ENCODE measurements around the gene ZNF280B. TPM values are rescaled to one million over a fixed set of nuclear protein-coding genes. Genes with fewer than 3 reads are reported as not detected.

The ZNF280B gene
- polyA plus RNA-seq, 1 donor from 2014 or later, result 0.98 TPM

DNA sequence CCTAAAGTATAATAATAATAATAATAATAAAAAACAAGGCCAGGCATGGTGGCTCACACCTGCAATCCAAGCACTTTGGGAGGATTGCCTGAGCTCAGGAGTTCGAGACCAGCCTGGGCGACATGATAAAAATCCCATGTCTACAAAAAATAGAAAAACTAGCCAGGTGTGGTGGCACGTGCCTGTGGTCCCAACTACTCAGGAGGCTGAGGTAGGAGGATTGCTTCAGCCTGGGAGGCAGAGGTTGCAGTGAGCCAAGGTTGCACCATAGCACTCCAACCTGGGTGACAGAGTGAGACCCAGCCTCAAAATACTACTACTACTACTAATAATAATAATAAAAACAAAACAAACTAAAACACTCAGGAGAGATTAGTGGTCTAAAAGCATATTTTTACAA, 27.1 kb upstream of the ZNF280B start:
- Histone ChIP-seq H3K4me2 (ENCODE audit: low read length) (no peak overlapping the region), H4K20me1 (ENCODE audit: insufficient read depth) (no peaks in the 10 kb centered on the region), H3K27ac (ENCODE audit: low read length) (no peak overlapping the region), H3K9ac (ENCODE audit: low read length) (no peak overlapping the region), H3K9me2 (ENCODE audit: insufficient read depth, low read length) (no peaks in the 10 kb centered on the region), H3K27me3 (ENCODE audit: insufficient read depth, low read depth, low read length) (no peaks in the 10 kb centered on the region), H3K4me3 (ENCODE audit: low read length) (no peak overlapping the region), H3F3A (ENCODE audit: insufficient read depth, low read length, poor library complexity, severe bottlenecking) (no peaks in the 10 kb centered on the region), H3K36me3 (ENCODE audit: insufficient read depth, low read length) (no peaks in the 10 kb centered on the region), H3K9me3 (ENCODE audit: low read length) (no peaks in the 10 kb centered on the region), H3K79me2 (replicated peaks; ENCODE audit: insufficient read depth, low read length) (no peaks in the 10 kb centered on the region), H2AFZ (ENCODE audit: low read depth, low read length) (no peak overlapping the region)
- TF ChIP-seq EP300 (conservative IDR thresholded peaks at IDR 0.05; ENCODE audit: poor library complexity, severe bottlenecking), result no peak

DNA sequence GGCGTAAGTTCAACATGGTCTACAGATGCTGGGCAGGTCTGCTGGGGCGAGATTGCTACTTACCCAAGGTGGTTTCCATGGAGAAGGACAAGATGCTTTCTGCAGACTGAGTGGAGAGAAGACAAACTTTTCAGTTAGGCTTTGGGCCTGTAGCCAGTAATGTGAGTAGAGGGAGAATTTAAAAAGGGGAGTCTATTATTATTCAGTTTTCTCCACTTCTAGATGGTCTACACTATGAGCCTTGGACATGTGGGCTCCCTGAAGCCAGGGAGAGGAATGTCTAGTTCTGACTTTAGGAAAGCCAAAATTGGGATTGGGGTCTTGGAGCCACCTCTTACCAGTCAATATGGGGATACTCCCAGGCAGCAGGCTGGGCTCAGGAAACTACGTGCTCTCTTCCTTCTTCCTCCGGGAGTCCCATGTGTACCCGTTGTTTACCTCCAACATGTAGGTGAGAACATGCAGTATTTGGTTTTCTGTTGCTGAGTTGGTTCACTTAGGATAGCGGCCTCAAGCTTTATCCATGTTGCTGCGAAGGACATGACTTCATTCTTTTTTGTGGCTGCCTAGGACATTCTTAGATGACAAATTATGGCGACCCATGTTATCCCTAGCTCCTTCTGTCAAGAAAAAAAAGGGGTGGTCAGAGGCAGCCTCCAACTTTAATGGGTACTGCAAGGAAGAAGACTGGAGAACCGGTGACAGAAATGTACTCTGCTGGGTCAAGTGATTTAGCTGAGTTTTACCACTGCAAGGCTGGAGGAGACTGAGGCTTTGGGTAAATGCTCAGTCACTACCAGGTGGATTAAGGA, 26.3 kb upstream of the ZNF280B start:
- Histone ChIP-seq H3K9ac (ENCODE audit: low read length) (no peak overlapping the region), H3K27me3 (ENCODE audit: insufficient read depth, low read depth, low read length) (no peaks in the 10 kb centered on the region), H3K27ac (ENCODE audit: low read length) (no peak overlapping the region), H3K79me2 (replicated peaks; ENCODE audit: insufficient read depth, low read length) (no peaks in the 10 kb centered on the region), H3K9me3 (ENCODE audit: low read length) (no peaks in the 10 kb centered on the region), H3K36me3 (ENCODE audit: insufficient read depth, low read length) (no peaks in the 10 kb centered on the region), H2AFZ (ENCODE audit: low read depth, low read length) (no peak overlapping the region), H3F3A (ENCODE audit: insufficient read depth, low read length, poor library complexity, severe bottlenecking) (no peaks in the 10 kb centered on the region), H3K4me3 (ENCODE audit: low read length) (no peak overlapping the region), H3K4me2 (ENCODE audit: low read length) (no peak overlapping the region), H3K9me2 (ENCODE audit: insufficient read depth, low read length) (no peaks in the 10 kb centered on the region), H4K20me1 (ENCODE audit: insufficient read depth) (no peaks in the 10 kb centered on the region)
- TF ChIP-seq, protein P1, sequence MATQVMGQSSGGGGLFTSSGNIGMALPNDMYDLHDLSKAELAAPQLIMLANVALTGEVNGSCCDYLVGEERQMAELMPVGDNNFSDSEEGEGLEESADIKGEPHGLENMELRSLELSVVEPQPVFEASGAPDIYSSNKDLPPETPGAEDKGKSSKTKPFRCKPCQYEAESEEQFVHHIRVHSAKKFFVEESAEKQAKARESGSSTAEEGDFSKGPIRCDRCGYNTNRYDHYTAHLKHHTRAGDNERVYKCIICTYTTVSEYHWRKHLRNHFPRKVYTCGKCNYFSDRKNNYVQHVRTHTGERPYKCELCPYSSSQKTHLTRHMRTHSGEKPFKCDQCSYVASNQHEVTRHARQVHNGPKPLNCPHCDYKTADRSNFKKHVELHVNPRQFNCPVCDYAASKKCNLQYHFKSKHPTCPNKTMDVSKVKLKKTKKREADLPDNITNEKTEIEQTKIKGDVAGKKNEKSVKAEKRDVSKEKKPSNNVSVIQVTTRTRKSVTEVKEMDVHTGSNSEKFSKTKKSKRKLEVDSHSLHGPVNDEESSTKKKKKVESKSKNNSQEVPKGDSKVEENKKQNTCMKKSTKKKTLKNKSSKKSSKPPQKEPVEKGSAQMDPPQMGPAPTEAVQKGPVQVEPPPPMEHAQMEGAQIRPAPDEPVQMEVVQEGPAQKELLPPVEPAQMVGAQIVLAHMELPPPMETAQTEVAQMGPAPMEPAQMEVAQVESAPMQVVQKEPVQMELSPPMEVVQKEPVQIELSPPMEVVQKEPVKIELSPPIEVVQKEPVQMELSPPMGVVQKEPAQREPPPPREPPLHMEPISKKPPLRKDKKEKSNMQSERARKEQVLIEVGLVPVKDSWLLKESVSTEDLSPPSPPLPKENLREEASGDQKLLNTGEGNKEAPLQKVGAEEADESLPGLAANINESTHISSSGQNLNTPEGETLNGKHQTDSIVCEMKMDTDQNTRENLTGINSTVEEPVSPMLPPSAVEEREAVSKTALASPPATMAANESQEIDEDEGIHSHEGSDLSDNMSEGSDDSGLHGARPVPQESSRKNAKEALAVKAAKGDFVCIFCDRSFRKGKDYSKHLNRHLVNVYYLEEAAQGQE (IDR thresholded peaks at IDR 0.05; ENCODE audit: borderline replicate concordance), result no peak
- no peak for TF ChIP-seq SMC3 (conservative IDR thresholded peaks at IDR 0.05; ENCODE audit: poor library complexity)
- TF ChIP-seq, protein P2, sequence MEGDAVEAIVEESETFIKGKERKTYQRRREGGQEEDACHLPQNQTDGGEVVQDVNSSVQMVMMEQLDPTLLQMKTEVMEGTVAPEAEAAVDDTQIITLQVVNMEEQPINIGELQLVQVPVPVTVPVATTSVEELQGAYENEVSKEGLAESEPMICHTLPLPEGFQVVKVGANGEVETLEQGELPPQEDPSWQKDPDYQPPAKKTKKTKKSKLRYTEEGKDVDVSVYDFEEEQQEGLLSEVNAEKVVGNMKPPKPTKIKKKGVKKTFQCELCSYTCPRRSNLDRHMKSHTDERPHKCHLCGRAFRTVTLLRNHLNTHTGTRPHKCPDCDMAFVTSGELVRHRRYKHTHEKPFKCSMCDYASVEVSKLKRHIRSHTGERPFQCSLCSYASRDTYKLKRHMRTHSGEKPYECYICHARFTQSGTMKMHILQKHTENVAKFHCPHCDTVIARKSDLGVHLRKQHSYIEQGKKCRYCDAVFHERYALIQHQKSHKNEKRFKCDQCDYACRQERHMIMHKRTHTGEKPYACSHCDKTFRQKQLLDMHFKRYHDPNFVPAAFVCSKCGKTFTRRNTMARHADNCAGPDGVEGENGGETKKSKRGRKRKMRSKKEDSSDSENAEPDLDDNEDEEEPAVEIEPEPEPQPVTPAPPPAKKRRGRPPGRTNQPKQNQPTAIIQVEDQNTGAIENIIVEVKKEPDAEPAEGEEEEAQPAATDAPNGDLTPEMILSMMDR (IDR thresholded peaks at IDR 0.05; ENCODE audit: poor library complexity, severe bottlenecking), result no peak
- TF ChIP-seq EZH2 (IDR thresholded peaks at IDR 0.05; ENCODE audit: borderline replicate concordance, insufficient read depth, low read length, poor library complexity, severe bottlenecking), result no peak
- no peak for TF ChIP-seq MXI1 (conservative IDR thresholded peaks at IDR 0.05; ENCODE audit: poor library complexity, severe bottlenecking)
- no peak for TF ChIP-seq EP300 (conservative IDR thresholded peaks at IDR 0.05; ENCODE audit: poor library complexity, severe bottlenecking)
- TF ChIP-seq RAD21 (conservative IDR thresholded peaks at IDR 0.05), result no peak
- no peak for TF ChIP-seq TAF1 (IDR thresholded peaks at IDR 0.05; ENCODE audit: low read depth)
- TF ChIP-seq POLR2AphosphoS5 (IDR thresholded peaks at IDR 0.05), result no peak

Measured in neural cell (in vitro differentiated cells).